ENCODE data around the gene HAGHL.

HAGHL gene

GRCh38 chr16:759110-759910 lies 32.4 kb downstream of the HAGHL start:
- DNase-seq (ENCODE audit: low read depth): no peak

GRCh38 chr16:760065-760464 lies 33.2 kb downstream of the HAGHL start:
- DNase-seq (ENCODE audit: low read depth): no peak

- no peak for DNase-seq (ENCODE audit: low read depth)
These were observed 33.8 kb downstream of the HAGHL start, which contains the start of gene MSLN for GRCh38 chr16:760545-761343. TSS of gene MSLN (plus strand) at chr16:760734. CDS start at chr16:762681, 1,947 bp downstream.

GRCh38 chr16:761625-762513 lies 35.0 kb downstream of the HAGHL start:
- DNase-seq (ENCODE audit: low read depth): no peak

- DNase-seq (ENCODE audit: low read depth): no peak
These were observed 35.8 kb downstream of the HAGHL start for GRCh38 chr16:762595-763268.

- no peak for DNase-seq (ENCODE audit: low read depth)
These were observed 36.7 kb downstream of the HAGHL start for GRCh38 chr16:763369-764183.

- no peak for DNase-seq (ENCODE audit: low read depth)
These were observed 37.4 kb downstream of the HAGHL start for GRCh38 chr16:764184-764750.

GRCh38 chr16:764848-765487 lies 38.1 kb downstream of the HAGHL start:
- DNase-seq (ENCODE audit: low read depth): no peak

- DNase-seq (ENCODE audit: low read depth): no peak
These were observed 38.6 kb downstream of the HAGHL start for GRCh38 chr16:765488-765865.

- no peak for DNase-seq (ENCODE audit: low read depth)
These were observed 39.3 kb downstream of the HAGHL start for GRCh38 chr16:766008-766819.

- DNase-seq (ENCODE audit: low read depth): no peak
These were observed 40.1 kb downstream of the HAGHL start for GRCh38 chr16:766820-767640.

GRCh38 chr16:767743-768235 lies 40.9 kb downstream of the HAGHL start:
- no peak for DNase-seq (ENCODE audit: low read depth)

- no peak for DNase-seq (ENCODE audit: low read depth)
These were observed 41.5 kb downstream of the HAGHL start for GRCh38 chr16:768428-768827.

GRCh38 chr16:769184-769784 lies 42.4 kb downstream of the HAGHL start:
- DNase-seq (ENCODE audit: low read depth): no peak

GRCh38 chr16:769934-770333 lies 43.0 kb downstream of the HAGHL start:
- no peak for DNase-seq (ENCODE audit: low read depth)

- DNase-seq (ENCODE audit: low read depth): no peak
These were observed 43.5 kb downstream of the HAGHL start for GRCh38 chr16:770411-770810.

GRCh38 chr16:772959-773358 lies 46.1 kb downstream of the HAGHL start:
- DNase-seq (ENCODE audit: low read depth): no peak
